ENCODE measurements around the gene OCIAD1.

GRCh38 chr4:48786549-48786948, 44.3 kb upstream of the OCIAD1 start:
- TF ChIP-seq, protein P1, sequence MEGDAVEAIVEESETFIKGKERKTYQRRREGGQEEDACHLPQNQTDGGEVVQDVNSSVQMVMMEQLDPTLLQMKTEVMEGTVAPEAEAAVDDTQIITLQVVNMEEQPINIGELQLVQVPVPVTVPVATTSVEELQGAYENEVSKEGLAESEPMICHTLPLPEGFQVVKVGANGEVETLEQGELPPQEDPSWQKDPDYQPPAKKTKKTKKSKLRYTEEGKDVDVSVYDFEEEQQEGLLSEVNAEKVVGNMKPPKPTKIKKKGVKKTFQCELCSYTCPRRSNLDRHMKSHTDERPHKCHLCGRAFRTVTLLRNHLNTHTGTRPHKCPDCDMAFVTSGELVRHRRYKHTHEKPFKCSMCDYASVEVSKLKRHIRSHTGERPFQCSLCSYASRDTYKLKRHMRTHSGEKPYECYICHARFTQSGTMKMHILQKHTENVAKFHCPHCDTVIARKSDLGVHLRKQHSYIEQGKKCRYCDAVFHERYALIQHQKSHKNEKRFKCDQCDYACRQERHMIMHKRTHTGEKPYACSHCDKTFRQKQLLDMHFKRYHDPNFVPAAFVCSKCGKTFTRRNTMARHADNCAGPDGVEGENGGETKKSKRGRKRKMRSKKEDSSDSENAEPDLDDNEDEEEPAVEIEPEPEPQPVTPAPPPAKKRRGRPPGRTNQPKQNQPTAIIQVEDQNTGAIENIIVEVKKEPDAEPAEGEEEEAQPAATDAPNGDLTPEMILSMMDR (IDR thresholded peaks at IDR 0.05) = no peak
- TF ChIP-seq POLR2A (IDR thresholded peaks at IDR 0.05) = no peak
- no peak for TF ChIP-seq POLR2AphosphoS5 (IDR thresholded peaks at IDR 0.05)

Measured in breast epithelium (tissue), 3 donors.